H9 (cell line): ENCODE data around the gene DPP10. TPM values are rescaled to one million over a fixed set of nuclear protein-coding genes. Genes with fewer than 3 reads are reported as not detected.

Experiments
- DNase-seq: peaks from one replicate; pipeline ENCODE4 v3.0.0-alpha.2; 2017
- H2AFZ ChIP-seq: one replicate; pipeline ENCODE4 v1.6.1; 2013; ENCODE audit warnings: mild to moderate bottlenecking, low read length, control low read depth, moderate library complexity
- H2AK5ac ChIP-seq: 2 replicates; pipeline ENCODE4 v1.6.1; 2013; ENCODE audit warnings: low read length, control low read depth, mixed read lengths; ENCODE audit not compliant: insufficient read length
- H2BK120ac ChIP-seq: one replicate; pipeline ENCODE4 v1.6.1; 2013; ENCODE audit warnings: low read depth, mild to moderate bottlenecking, low read length, control low read depth, inconsistent platforms; ENCODE audit not compliant: poor library complexity, severe bottlenecking
- H2BK12ac ChIP-seq: 2 replicates; pipeline ENCODE4 v1.6.1; 2013; ENCODE audit warnings: low read length, control low read depth, mixed read lengths, low read depth; ENCODE audit not compliant: insufficient read length
- H2BK15ac ChIP-seq: 2 replicates; pipeline ENCODE4 v1.6.1; 2013; ENCODE audit warnings: low read depth, low read length, control low read depth
- H2BK20ac ChIP-seq: one replicate; pipeline ENCODE4 v1.6.1; 2013; ENCODE audit warnings: low read depth, mild to moderate bottlenecking, low read length, control low read depth, inconsistent platforms; ENCODE audit not compliant: poor library complexity, severe bottlenecking
- H2BK5ac ChIP-seq: 2 replicates; pipeline ENCODE4 v1.6.1; 2013; ENCODE audit warnings: low read length, control low read depth, mixed read lengths; ENCODE audit not compliant: insufficient read length
- H3K14ac ChIP-seq: 2 replicates; pipeline ENCODE4 v1.6.1; 2013; ENCODE audit warnings: low read length, control low read depth; ENCODE audit not compliant: insufficient read depth
- H3K18ac ChIP-seq: 2 replicates; pipeline ENCODE4 v1.6.1; 2013; ENCODE audit warnings: low read depth, mild to moderate bottlenecking, mixed read lengths, low read length, control low read depth; ENCODE audit not compliant: insufficient read length
- H3K23ac ChIP-seq: 2 replicates; pipeline ENCODE4 v1.6.1; 2013; ENCODE audit warnings: low read length, control low read depth, mixed read lengths, low read depth; ENCODE audit not compliant: insufficient read length
- H3K23me2 ChIP-seq: 2 replicates; pipeline ENCODE4 v1.6.1; 2013; ENCODE audit warnings: low read depth, mild to moderate bottlenecking, mixed read lengths, low read length, control low read depth; ENCODE audit not compliant: insufficient read length, poor library complexity, severe bottlenecking
- H3K27ac ChIP-seq: 2 replicates; pipeline ENCODE4 v1.5.1; 2013; ENCODE audit warnings: low read length, control low read depth, mixed read lengths, low read depth; ENCODE audit not compliant: insufficient read length
- H3K27me3 ChIP-seq: 2 replicates; pipeline ENCODE4 v1.6.1; 2013; ENCODE audit warnings: low read length, control low read depth, inconsistent platforms; ENCODE audit not compliant: insufficient read depth
- H3K4ac ChIP-seq: 2 replicates; pipeline ENCODE4 v1.6.1; 2013; ENCODE audit warnings: low read depth, mild to moderate bottlenecking, control low read depth, inconsistent platforms, low read length, moderate library complexity
- H3K4me1 ChIP-seq: 2 replicates; pipeline ENCODE4 v1.6.1; 2013; ENCODE audit warnings: low read length, control low read depth, inconsistent platforms; ENCODE audit not compliant: insufficient read depth
- H3K4me2 ChIP-seq: 2 replicates; pipeline ENCODE4 v1.6.1; 2013; ENCODE audit warnings: low read length, control low read depth, mixed read lengths; ENCODE audit not compliant: insufficient read length, insufficient read depth
- H3K56ac ChIP-seq: 2 replicates; pipeline ENCODE4 v1.6.1; 2013; ENCODE audit warnings: low read depth, mild to moderate bottlenecking, mixed read lengths, low read length, control low read depth; ENCODE audit not compliant: insufficient read length
- H3K79me1 ChIP-seq: 2 replicates; pipeline ENCODE4 v1.6.1; 2013; ENCODE audit warnings: low read depth, mild to moderate bottlenecking, moderate library complexity, low read length, control low read depth, inconsistent platforms; ENCODE audit not compliant: insufficient read depth, poor library complexity, severe bottlenecking
- H3K79me2 ChIP-seq: 2 replicates; pipeline ENCODE4 v1.6.1; 2013; ENCODE audit warnings: low read length, control low read depth, inconsistent platforms; ENCODE audit not compliant: insufficient read depth
- H3K9ac ChIP-seq: 2 replicates; pipeline ENCODE4 v1.6.1; 2013; ENCODE audit warnings: low read length, control low read depth, mixed read lengths; ENCODE audit not compliant: insufficient read length; ENCODE audit errors: extremely low read depth
- H3K9me3 ChIP-seq: one replicate; pipeline ENCODE4 v1.6.1; 2013; ENCODE audit warnings: low read depth, low read length, inconsistent platforms; ENCODE audit not compliant: control insufficient read depth
- H3T11ph ChIP-seq: one replicate; pipeline ENCODE4 v1.6.1; 2013; ENCODE audit warnings: mild to moderate bottlenecking, low read length, control low read depth, inconsistent platforms
- H4K20me1 ChIP-seq: one replicate; pipeline ENCODE4 v1.6.1; 2013; ENCODE audit not compliant: control insufficient read depth, insufficient read length, insufficient read depth
- H4K5ac ChIP-seq: 2 replicates; pipeline ENCODE4 v1.6.1; 2013; ENCODE audit warnings: low read depth, mild to moderate bottlenecking, mixed read lengths, low read length, control low read depth; ENCODE audit not compliant: insufficient read length
- H4K8ac ChIP-seq: replicated peaks from 2 replicates; pipeline ENCODE4 v1.6.1; 2013; ENCODE audit warnings: low read length, control low read depth, mixed read lengths, low read depth; ENCODE audit not compliant: insufficient read length
- H4K91ac ChIP-seq: 2 replicates; pipeline ENCODE4 v1.6.1; 2013; ENCODE audit warnings: low read depth, mild to moderate bottlenecking, moderate library complexity, mixed read lengths, low read length, control low read depth; ENCODE audit not compliant: insufficient read length
- H3K27ac Mint-ChIP-seq, 3 experiments: 2 replicates in 2 of 3; 3 replicates in 1 of 3; pipeline ENCODE4 v1.8.0; 2020 to 2021; ENCODE audit warnings: mixed read lengths in 3 of 3, mild to moderate bottlenecking in 1 of 3, moderate library complexity in 1 of 3
- H3K27me3 Mint-ChIP-seq: 2 replicates; pipeline ENCODE4 v1.8.0; 2021; ENCODE audit warnings: low read depth, mild to moderate bottlenecking, moderate library complexity, mixed read lengths
- H3K36me3 Mint-ChIP-seq, 3 experiments: 2 replicates in 2 of 3; 3 replicates in 1 of 3; pipeline ENCODE4 v1.8.0; 2020 to 2021; ENCODE audit warnings: low read depth in 3 of 3, mixed read lengths in 3 of 3; ENCODE audit not compliant: insufficient read depth in 1 of 3
- H3K4me1 Mint-ChIP-seq, 2 experiments: 2 replicates each; pipeline ENCODE4 v1.8.0; 2020; ENCODE audit warnings: mixed read lengths in 2 of 2
- H3K4me3 Mint-ChIP-seq, 2 experiments: 2 replicates in 1 of 2; 3 replicates in 1 of 2; pipeline ENCODE4 v1.8.0; 2020 to 2021; ENCODE audit warnings: mild to moderate bottlenecking in 2 of 2, mixed read lengths in 2 of 2, moderate library complexity in 1 of 2
- H3K9me3 Mint-ChIP-seq, 2 experiments: 2 replicates in 1 of 2; 3 replicates in 1 of 2; pipeline ENCODE4 v1.8.0; 2020; ENCODE audit warnings: mild to moderate bottlenecking in 2 of 2, mixed read lengths in 2 of 2, moderate library complexity in 1 of 2
- CTCF ChIP-seq: fragments of 200-600 bp; sonication (generic); conservative IDR thresholded peaks from 3 replicates; pipeline ENCODE4 v1.8.0; 2021; ENCODE audit warnings: antibody characterized with exemption, mild to moderate bottlenecking
- WGBS: extraction: QIAGEN DNeasy Blood & Tissue Kit; methylation state at CpG from one replicate; pipeline ENCODE4 v1.1.7; 2013; ENCODE audit warnings: missing lambda C conversion rate, low lambda C conversion rate, mixed read lengths; ENCODE audit not compliant: insufficient read length; ENCODE audit errors: extremely low coverage; 5-methylcytosine and 5-hydroxymethylcytosine counted together
- total RNA-seq: library from RNA; stranded (reverse); gene quantifications from 2 replicates; pipeline ENCODE4 v1.2.1, GENCODE V29; 2021

Gene DPP10
- total RNA-seq, 1 experiment from 2014 or later: 11.3 TPM

- Histone ChIP-seq H2BK5ac (no peak overlapping the region), H3K56ac (no peak overlapping the region), H4K5ac (no peak overlapping the region), H3K4ac (no peak overlapping the region), H2BK15ac (no peak overlapping the region), H2BK12ac (no peak overlapping the region), H3K79me1 (no peaks in the 10 kb centered on the region), H3K23me2 (no peaks in the 10 kb centered on the region), H3K9ac (no peak overlapping the region), H2BK20ac (peak overlapping the region; percentile 45), H2BK120ac (no peak overlapping the region), H3K9me3 (no peaks in the 10 kb centered on the region), H4K91ac (no peak overlapping the region), H3K27ac (no peak overlapping the region), H3K4me2 (no peak overlapping the region), H4K8ac (no peak overlapping the region), H3T11ph (no peak overlapping the region), H3K79me2 (no peaks in the 10 kb centered on the region), H3K27me3 (no peaks in the 10 kb centered on the region), H2AK5ac (no peak overlapping the region), H2AFZ (no peak overlapping the region), H3K23ac (no peak overlapping the region), H3K18ac (no peak overlapping the region), H3K14ac (no peak overlapping the region), H4K20me1 (no peaks in the 10 kb centered on the region), H3K4me1 (no peaks in the 10 kb centered on the region)
- Mint-ChIP-seq H3K27me3 (no peaks in the 10 kb centered on the region), H3K36me3 (no peaks in the 10 kb centered on the region), H3K9me3 (no peaks in the 10 kb centered on the region), H3K27ac (no peak overlapping the region), H3K4me3 (no peak overlapping the region), H3K4me1 (peaks cover 7 to 9% of the 10 kb centered on the region in 2 experiments; a peak in 3 of 4 replicates)
- no peak for TF ChIP-seq CTCF
- DNase-seq: no peak
- no CpG with 5 or more reads among the region's 3 CpGs for WGBS
These were observed 137.1 kb downstream of the DPP10 start for GRCh38 chr2:114579542-114579941.
